NCI-H1436 treated with DMSO at 0.1 percent for 48 hours (cell line): ENCODE results near the gene ZC3H18.
"Not testable (repeated sequence)": the region's sequence is repeated elsewhere in the genome, so short reads cannot be mapped to it uniquely, and the experiment has no call there.

Experiments used
- DNase-seq: peaks from one replicate; lab custom pipeline; 2025; lab: John Stamatoyannopoulos, UW

Gene ZC3H18

GRCh38 chr16:88605186-88606147 lies 35.3 kb downstream of the ZC3H18 start:
- no peak for DNase-seq

GRCh38 chr16:88606148-88606757 lies 36.0 kb downstream of the ZC3H18 start:
- DNase-seq, result no peak

DNA sequence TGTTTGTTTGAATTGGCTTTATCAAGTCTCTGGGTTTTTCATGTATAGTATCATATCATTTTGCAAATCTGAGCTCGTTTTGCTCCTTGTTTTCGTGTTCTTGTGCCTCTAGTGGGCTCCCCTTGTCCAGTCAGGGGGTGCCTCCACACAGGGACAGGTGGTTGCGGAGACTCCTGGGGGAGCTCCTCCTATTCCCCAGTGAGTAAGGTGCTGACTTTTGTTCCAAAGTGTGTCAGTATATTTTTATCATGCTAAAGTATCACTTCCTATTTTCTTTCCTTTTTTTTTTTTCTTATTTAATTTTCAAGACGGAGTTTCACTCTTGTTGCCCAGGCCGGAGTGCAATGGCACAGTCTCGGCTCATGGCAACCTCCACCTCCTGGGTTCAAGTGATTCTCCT lies 37.9 kb downstream of the ZC3H18 start:
- no peak for DNase-seq

GRCh38 chr16:88609426-88609825 lies 39.2 kb downstream of the ZC3H18 start:
- not testable (repeated sequence) for DNase-seq

DNA sequence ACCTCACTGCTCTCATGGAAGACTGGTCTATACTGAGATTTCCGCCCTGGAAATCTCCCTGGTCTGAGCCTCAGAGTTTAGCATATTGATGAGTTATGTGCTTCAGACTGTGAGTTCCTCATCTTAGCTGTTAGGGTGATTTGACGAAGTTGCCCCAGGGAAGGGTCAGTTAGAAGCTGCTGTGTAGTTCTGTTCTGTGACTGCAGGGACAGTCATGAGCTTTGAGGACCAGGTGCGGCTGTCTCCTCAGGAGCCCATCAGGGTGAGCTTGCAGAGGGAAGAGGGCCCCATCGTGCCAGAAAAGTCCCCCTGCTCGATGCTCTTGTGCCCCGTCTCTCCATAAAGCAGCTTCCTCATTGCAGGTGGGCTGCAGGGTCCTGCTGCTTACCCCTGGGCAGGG lies 39.9 kb downstream of the ZC3H18 start:
- no peak for DNase-seq

DNA sequence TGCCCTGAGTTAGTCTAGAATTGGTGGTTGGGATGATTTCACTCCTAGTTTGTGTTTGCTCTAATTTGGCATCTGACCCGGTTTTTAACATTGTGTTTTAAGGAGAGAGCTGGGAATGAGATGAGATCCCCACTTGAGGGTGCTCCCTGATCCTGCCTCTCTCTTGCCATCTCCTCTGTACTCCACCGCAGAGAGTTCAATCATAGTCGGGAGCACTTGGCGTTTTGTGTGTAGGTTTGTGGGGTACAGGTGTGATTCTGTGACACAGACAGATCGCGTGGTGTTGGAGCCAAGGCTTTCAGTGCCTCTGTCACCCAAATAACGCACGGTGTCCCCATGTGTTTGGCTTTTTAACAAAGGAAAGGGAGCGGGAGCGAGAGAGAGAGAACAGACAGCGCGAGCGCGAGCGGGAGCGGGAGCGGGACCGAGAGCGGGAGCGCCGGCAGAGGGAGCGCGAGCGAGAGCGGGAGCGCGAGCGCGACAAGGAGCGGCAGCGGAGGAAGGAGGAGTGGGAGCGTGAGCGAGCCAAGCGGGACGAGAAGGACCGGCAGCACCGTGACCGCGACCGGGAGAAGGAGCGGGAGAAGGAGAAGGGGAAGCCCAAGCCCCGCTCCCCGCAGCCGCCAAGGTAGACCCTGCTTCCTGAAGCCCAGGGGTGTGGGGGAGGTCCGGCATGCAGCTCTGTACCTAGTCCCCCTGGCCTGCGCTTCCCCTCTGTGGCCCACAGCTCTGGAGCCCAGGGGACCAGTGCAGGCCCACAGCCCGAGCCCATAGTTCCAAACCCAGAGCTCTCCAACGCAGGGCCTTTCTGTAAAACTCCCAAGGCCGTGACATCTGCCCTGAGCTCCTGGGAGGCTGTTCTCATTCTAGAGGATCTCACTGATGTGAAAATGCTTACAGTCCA lies 41.0 kb downstream of the ZC3H18 start:
- DNase-seq, result no peak

GRCh38 chr16:88613293-88613692 lies 43.1 kb downstream of the ZC3H18 start:
- DNase-seq, result no peak

- no peak for DNase-seq
Measured at GRCh38 chr16:88613911-88614817, 44.0 kb downstream of the ZC3H18 start.

GRCh38 chr16:88614818-88615580 lies 44.8 kb downstream of the ZC3H18 start:
- DNase-seq, result no peak

DNA sequence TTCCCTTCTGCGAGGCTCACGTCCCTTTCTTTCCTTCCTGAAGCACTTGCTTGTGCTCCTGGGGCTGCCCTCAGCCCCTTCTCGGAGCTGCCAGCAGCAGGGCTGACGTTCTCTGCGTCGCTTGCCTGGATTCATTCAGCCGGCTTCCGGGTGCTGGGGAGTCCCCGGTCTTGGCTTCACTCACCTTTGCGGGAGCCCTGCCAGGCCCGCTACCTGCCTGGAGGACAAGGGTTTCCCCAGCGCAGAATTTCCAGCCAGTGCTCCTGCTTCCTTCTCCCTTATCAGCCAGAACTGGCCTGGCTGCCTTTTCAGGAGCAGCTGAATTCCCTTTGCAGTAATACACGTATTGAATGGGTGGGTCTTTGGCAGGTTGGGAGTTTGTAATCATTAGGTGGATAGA lies 46.1 kb downstream of the ZC3H18 start:
- no peak for DNase-seq

GRCh38 chr16:88616736-88617135 lies 46.5 kb downstream of the ZC3H18 start:
- DNase-seq, result no peak

DNA sequence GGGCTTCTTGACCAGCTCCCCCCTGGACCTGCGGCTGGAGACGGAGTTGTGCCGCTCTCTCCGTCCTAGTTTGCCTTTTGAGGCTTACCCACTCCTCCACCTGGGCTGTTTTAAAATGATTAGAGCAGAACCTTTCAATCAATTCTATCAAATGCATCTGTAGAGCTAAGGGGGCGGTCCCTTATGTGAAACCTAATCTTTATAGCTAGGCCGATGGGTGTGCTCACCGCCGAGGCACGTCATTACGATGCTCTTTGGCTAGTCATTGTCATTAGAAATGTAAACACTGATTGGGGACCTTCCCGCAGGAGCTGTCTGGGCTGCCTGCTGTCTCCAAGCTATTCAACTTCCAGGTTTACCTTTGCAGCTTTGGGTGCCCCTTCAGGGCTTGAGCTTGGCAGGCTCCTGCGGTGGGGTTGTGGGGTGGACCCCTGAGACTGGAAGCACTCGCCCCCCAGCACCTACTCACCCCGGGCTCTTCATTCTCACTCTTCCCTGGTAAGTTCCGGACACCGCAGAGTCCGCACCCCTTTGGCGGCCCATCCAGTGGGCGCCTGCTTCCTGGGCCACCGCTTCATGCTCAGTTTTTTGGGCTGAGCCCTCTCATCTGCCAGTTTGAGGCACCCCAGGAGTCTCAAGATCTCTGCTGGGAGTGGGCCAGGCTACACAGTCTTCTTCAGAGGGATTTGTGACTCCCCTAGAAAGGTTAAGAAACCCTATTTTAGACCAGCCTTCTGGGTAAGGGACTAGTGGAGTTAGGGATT lies 47.2 kb downstream of the ZC3H18 start:
- DNase-seq, result peak; percentile 60

- DNase-seq, result no peak
Measured at GRCh38 chr16:88618182-88618955, 48.2 kb downstream of the ZC3H18 start.

DNA sequence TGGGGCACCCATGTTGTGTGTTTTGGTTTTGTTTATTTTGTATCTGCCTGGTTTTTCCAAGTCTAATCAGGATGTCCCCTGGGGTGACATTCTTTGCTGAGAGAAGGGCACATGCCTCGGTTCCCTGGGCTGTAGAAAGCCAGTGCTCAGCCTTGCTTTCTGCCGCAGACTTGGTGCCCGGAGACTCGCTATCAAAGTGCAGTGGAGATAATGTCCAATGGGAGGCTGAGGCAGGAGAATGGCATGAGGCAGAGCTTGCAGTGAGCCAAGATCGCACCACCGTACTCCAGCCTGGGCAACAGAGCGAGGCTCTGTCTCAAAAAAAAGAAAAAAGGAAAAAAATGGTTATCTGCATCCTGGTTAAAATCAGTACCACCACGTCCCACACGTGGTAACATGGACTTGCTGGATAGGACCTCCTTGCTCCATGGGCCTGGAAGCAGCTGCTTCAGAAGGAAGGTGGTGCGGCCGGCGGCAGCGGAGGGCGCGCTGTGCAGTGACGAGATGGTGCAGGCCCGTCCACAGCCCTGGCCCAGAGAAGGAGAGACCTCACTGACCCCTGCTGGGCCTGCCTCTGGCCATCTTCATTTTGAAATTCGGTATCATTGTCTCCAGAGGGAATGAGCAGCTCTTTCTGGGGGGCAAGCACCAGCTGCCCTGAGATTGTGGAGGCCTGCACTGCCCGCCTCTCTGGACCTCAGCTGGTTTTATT lies 48.9 kb downstream of the ZC3H18 start:
- no peak for DNase-seq

DNA sequence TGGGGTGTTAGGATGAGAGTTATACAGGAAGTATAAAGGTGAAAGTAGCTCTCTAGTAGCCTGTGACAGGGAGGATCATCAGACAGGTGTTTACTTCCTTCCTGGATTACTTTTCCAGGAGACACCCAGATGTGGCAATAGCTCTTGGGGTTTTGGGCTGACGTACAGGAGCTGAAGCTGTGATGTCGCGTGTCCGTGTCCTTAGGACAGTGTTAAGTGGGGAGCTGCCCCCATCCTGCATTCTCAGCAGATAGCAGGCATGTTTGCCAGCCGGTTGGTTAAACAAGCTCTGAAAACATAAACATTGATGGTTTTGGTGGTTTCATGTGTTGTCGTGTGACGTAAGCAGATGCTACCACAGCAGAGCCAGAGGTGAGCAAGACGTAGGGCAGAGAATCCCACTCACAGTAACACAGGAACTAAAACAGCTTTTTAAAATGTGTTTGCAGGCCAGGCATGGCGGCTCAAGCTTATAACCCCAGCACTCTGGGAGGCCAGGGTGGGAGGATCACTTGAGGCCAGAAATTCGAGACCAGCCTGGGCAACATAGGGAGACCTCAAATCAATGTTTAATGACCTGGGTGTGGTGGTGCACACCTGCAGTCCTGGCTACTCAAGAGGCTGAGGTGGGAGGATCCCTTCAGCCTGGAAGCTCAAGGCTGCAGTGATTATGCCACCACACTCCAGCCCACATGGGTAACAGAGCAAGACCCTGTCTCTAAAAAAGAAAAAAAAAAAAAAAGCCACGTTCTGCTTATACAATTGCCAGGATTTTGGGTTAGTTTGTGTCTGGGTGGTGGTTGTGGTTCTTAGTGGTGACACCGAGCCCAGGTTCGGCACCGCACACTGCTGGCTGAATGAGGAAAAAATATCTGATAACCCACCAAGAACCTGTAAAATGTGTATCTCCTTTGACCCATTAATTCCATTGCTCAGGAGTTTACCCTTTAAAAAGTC lies 49.9 kb downstream of the ZC3H18 start:
- no peak for DNase-seq

DNA sequence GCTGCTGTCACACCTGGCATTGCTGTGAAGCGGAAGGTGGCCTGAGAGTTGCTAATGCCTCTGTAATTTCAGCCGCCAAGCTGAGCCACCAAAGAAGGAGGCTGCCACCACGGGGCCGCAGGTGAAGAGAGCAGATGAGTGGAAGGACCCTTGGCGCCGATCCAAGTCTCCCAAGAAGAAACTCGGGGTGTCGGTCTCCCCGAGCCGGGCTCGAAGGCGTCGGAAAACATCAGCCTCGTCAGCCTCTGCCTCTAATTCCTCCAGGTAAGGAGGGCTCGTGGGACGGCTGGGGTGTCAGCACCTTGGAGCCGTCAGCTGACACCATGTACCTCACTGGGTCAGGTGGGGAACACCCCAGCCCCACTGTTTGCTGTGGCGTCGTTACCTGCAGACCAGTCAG lies 51.9 kb downstream of the ZC3H18 start:
- no peak for DNase-seq

GRCh38 chr16:88622866-88623265 lies 52.7 kb downstream of the ZC3H18 start:
- DNase-seq, result no peak
